GM12864 (cell line): ENCODE measurements around the gene ERBB4.

Source experiments
- DNase-seq: peaks from one replicate; pipeline ENCODE4 v3.0.0-alpha.2; 2011; ENCODE audit warnings: low read depth
- H3K4me3 ChIP-seq: 2 replicates; pipeline ENCODE4 v1.5.1; 2011; ENCODE audit warnings: mild to moderate bottlenecking, low read depth, low read length, control low read depth
- CTCF ChIP-seq: IDR thresholded peaks from 2 replicates; pipeline ENCODE4 v1.5.1; 2011; ENCODE audit warnings: low read depth, mild to moderate bottlenecking, moderate library complexity, low read length, control low read depth, inconsistent platforms; ENCODE audit errors: missing control alignments

Gene ERBB4

GRCh38 chr2:211473116-211473515 lies 1065.5 kb downstream of the ERBB4 start:
- H3K4me3 ChIP-seq: no peak overlapping the region
- DNase-seq: no peak
- TF ChIP-seq CTCF: no peak

GRCh38 chr2:211469664-211470059 lies 1068.9 kb downstream of the ERBB4 start:
- no peak overlapping the region for H3K4me3 ChIP-seq
- DNase-seq: no peak
- TF ChIP-seq CTCF: no peak

GRCh38 chr2:211468877-211469663 lies 1069.5 kb downstream of the ERBB4 start:
- no peak for DNase-seq
- no peak for TF ChIP-seq CTCF
- H3K4me3 ChIP-seq: no peak overlapping the region

DNA sequence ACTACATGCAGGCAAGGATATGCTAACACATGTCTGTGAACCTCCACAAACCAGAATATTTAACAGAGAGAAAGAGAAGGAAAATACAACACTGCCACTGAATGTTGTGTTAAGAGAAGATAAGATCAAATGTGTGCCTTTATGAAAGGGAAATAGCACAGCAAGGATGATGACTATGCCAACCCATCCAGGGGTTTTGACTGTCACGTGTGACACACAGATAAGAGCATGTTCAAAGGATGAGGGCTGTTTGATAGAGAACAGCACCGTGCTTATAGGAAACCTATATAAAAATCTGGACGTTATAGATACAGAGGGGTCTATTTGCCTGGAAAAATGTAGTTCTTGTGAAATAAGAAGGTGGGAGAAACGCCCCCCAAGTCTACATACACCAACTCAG lies 1070.4 kb downstream of the ERBB4 start:
- no peak for DNase-seq
- no peak for TF ChIP-seq CTCF
- H3K4me3 ChIP-seq: no peak overlapping the region

DNA sequence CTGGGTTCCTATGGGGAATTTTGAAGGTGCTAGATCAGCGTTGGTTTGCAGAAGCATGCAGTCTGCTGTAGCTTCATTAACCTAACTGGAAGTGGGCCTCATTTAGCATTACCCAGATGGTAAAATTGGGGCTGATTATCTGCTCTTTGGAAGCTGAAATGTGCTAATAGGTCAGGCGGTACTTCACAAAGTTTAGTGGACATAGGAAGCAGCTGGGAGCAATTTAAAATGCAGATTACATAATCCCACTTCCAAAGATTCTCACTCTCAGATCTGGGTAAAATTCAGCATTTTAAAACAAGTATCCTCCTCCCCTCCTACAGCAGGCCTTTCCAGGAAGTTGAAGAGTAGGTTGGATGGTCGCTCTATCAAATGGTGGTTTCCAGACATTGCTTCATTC lies 1075.2 kb downstream of the ERBB4 start:
- no peak overlapping the region for H3K4me3 ChIP-seq
- no peak for TF ChIP-seq CTCF
- no peak for DNase-seq

DNA sequence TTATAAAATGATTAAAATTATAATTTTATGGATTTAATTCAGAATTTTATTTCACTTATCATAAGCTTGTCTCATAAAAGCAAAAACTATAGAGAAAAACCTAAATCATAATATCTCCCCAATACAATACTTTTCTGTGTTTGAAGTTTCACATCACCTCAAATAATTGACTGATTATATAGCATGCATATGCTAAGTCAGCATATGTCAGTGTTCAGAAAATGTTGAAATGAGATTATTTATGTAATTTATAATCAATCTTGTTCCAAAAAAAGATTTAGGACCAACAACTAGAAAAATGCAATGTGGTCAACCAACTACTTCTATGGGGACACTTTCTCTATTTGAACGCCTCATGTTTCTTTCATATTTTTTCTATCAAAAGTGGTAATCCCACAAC lies 1079.6 kb downstream of the ERBB4 start:
- DNase-seq: no peak
- no peak overlapping the region for H3K4me3 ChIP-seq
- no peak for TF ChIP-seq CTCF

DNA sequence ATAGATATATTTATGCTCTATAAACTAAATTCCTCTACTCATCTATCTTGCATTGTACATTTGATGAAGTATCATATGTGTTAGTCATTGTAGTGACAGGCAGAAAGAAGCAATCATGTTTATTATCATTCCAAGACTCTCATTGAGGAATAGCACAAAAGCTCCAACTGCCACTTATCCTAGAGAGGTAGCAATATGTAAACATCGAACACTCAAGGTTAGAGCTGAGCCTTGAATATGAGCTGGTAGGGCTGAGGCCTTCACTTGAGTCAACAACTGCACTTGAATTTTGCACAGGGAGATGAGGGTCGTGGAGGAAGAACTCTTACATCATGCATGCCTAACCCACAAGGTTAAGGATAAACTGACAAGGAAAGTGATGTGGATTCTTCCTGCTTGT lies 1081.3 kb downstream of the ERBB4 start:
- H3K4me3 ChIP-seq: no peak overlapping the region
- DNase-seq: no peak
- TF ChIP-seq CTCF: no peak
